GM19240 (cell line): ENCODE measurements around the gene TMEM120A.

ENCODE experiments used
- DNase-seq: peaks from one replicate; pipeline ENCODE4 v3.0.0; 2011; ENCODE audit warnings: low spot score; ENCODE audit not compliant: insufficient read length

Gene TMEM120A

GRCh38 chr7:75960372-75960771, 34.0 kb downstream of the TMEM120A start:
- DNase-seq = no peak

- no peak for DNase-seq
Observed at GRCh38 chr7:75958802-75959543, 35.4 kb downstream of the TMEM120A start.

GRCh38 chr7:75957021-75957736, 37.2 kb downstream of the TMEM120A start:
- DNase-seq = no peak

- DNase-seq = no peak
Observed at GRCh38 chr7:75955331-75955955, 39.0 kb downstream of the TMEM120A start.

GRCh38 chr7:75953931-75954330, 40.5 kb downstream of the TMEM120A start:
- DNase-seq = no peak

- DNase-seq = no peak
Observed at GRCh38 chr7:75953431-75953830, 41.0 kb downstream of the TMEM120A start.

GRCh38 chr7:75951506-75951905, 42.9 kb downstream of the TMEM120A start:
- DNase-seq = no peak

- no peak for DNase-seq
Observed at GRCh38 chr7:75950111-75950681, 44.2 kb downstream of the TMEM120A start.

GRCh38 chr7:75948179-75948578, 46.2 kb downstream of the TMEM120A start:
- no peak for DNase-seq

- no peak for DNase-seq
Observed at GRCh38 chr7:75946207-75946855, 48.1 kb downstream of the TMEM120A start.

- DNase-seq = no peak
Observed at GRCh38 chr7:75945297-75946168, 48.9 kb downstream of the TMEM120A start.

GRCh38 chr7:75944507-75944906, 49.9 kb downstream of the TMEM120A start:
- DNase-seq = no peak

- no peak for DNase-seq
Observed at GRCh38 chr7:75943864-75944263, 50.5 kb downstream of the TMEM120A start.

GRCh38 chr7:75938921-75939320, 55.5 kb downstream of the TMEM120A start:
- no peak for DNase-seq

GRCh38 chr7:75937958-75938786, 56.2 kb downstream of the TMEM120A start:
- no peak for DNase-seq
